GM19463 (cell line): ENCODE data around the gene EID1.
A peak's percentile ranks its signal among the peaks of the same experiment; 100 is the strongest.
"Not testable (repeated sequence)": the region's sequence is repeated elsewhere in the genome, so short reads cannot be mapped to it uniquely, and the experiment has no call there.

ENCODE experiments used
- ATAC-seq: cut with Tn5 transposase; IDR thresholded peaks from one replicate; pipeline ENCODE4 v1.9.1; 2021; ENCODE audit warnings: mild to moderate bottlenecking, moderate library complexity; ENCODE audit not compliant: unreplicated experiment

EID1 gene, protein sequence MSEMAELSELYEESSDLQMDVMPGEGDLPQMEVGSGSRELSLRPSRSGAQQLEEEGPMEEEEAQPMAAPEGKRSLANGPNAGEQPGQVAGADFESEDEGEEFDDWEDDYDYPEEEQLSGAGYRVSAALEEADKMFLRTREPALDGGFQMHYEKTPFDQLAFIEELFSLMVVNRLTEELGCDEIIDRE

DNA sequence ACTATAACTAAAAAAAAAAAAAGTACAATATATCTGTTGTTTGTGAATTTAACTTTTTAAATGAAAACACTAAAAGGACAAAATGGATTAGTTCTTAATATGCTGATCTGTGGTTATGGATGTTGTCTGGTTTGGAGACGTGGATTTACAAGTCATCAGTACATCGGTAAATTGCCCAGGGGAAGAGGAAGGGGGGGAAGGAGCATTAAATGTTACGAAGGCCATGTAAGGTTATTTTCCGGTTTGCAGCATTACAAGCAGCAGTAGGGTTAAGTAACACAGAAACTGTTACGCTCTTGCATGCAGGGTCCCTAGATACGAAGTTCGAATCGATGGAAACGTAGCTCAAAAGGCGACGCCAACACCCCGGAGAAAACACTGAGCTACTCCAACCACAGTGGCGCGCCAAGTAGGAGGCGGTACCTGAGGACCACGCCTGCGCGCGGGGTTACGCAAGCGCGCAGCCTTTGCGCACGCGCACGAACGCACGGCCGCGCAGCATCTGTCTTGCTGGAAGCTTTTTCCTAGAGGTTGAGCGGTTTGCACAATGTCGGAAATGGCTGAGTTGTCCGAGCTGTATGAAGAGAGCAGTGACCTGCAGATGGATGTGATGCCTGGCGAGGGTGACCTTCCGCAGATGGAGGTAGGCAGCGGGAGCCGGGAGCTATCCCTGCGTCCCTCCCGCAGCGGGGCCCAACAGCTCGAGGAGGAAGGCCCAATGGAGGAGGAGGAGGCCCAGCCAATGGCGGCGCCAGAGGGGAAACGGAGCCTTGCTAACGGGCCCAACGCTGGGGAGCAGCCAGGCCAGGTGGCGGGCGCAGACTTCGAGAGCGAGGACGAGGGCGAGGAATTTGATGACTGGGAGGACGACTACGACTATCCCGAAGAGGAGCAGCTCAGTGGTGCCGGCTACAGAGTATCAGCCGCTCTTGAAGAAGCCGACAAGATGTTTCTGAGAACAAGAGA lies at the start of gene EID1:
Gene EID1, plus strand, starts transcription at position 505 of the 966 bp plus-strand sequence. Its CDS starts 43 bp downstream, at position 548.
- ATAC-seq: peak; percentile 97

DNA sequence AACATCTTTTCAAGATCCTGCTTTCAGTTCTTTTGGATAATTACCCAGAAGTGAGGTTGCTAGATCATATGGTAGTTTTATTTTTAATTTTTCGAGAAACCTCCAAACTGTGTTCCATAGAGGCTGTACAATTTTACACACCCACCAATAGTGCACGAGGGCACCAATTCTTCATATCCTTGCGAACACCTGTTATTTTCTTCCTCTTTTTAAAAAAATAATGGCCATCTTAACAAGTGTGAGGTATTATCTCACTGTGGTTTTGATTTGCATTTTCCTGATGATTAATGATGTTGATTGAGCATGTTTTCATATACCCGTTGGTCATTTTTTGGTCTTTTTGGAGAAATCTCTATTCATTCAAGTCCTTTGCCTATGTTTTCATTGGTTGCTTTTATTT lies 49.5 kb upstream of the EID1 start:
- no peak for ATAC-seq

DNA sequence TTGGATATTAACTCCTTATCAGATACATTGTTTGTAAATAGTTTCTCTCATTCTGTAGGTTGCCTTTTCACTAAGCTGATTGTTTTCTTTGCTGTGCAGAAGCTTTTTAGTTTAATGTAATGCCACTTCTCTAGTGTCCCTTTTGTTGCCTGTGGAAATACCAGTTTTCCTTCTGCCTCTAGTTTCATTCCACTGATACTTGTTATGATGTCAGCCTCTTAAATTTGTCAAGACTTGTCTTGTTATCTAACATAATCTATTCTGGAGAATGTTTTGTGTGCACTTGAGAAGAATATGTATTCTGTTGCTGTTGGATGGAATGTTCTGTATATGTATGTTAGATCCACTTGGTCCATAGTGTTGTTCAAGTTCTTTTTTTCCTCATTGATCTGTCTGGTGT lies 49.0 kb upstream of the EID1 start:
- ATAC-seq: no peak

DNA sequence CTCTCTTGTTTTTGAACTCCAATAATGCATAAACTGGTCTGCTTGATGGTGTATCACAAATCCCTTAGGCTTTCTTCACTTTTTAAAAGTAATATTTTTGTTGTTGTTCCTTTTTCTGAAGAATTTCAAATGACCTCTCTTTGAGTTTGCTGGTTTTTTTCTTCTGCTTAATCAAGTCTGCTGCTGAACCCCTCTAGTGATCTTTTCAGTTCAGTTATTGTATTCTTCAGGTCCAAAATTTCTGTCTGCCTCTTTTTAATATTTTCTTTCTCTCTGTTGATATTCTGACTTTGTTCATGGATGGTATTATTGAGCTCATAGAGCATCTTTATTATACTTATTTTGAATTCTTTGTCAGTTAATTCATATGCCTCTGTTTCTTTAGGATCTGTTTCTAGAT lies 45.3 kb upstream of the EID1 start:
- no peak for ATAC-seq

DNA sequence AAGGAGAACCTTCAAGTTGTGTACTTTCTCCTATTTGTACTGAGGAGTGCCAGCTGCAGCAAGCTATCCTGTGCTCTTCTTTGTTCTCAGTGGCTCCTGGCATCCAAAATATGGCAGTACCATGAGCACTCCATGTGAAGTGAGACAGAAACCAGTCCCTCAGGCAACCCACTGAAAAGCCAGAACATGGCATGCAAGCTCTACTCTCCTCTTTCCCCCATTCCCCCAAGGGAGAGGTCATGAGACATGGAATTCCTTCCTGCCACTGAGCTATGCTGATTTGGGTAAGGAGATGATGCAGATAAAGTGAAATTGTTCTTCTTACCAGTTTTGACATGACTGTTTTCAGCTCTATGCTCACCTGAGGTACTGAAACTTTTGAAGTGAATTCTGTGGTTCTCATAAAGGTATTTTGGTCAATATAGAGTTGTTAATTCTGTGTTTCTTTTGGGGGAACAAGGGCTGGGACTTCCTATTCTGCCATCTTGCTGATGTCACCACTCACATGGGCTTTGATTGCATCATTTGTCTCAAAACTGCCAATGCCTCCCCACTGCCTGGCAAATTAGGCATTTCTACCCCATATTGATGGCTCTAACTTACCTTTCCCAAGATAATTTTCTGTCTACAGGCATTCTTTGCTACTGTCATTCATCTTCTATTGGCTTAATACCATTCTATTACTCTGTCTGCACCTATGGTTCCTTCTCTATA lies 44.3 kb upstream of the EID1 start:
- ATAC-seq: no peak

DNA sequence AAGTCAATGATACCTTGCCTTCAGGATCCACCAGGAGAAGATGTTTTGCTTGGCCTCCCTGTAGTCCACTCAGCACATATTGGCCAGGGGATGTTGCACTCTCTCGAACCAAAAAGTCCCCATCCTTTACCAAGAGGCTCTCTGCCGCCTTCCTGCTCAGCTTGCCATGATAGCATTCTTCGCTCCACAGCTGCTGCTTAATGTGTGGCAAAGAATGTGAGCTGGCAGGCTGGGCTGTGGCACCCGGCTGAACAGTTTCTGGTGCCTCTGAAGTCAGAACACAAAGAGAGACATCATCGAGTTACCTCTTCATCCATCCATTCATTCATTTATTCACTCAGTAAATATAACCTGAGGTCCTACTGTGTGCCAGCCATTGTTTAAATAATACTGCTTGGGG lies 43.2 kb upstream of the EID1 start:
- no peak for ATAC-seq

DNA sequence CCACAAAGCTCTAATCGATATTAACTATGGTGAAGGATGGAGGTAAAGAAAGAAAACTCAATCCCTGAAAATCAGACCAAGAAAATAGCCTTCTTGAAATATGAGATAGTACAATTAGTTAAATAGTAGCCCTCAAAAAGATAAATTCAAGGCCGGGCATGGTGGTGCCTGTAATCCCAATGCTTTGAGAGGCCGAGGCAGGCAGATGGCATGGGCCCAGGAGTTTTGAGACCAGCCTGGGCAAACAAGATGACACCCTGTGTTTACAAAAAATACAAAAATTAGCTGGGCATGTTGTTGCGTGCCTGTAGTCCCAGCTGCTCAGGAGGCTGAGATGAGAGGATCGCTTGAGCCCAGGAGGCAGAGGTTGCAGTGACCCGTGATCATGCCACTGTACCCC lies 35.4 kb upstream of the EID1 start:
- ATAC-seq: no peak

DNA sequence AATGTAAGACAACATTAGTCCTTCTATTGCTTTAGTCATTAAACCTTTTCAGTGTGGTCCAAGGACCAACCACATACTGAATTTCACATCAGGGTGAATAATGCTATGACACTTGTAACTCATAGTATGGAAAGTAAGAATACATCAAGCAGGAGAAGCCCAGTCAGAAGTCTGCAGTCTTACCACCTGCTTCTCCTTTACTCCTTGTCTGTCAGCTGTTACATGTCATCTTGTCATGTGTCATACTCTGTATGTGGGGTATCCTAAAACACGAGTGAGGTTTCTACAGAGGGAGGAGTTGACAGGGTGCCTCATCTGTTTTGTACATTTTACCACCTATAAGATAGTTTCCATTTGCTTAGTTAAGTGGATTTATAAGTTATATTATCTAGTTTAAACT lies 32.8 kb upstream of the EID1 start:
- ATAC-seq: no peak

DNA sequence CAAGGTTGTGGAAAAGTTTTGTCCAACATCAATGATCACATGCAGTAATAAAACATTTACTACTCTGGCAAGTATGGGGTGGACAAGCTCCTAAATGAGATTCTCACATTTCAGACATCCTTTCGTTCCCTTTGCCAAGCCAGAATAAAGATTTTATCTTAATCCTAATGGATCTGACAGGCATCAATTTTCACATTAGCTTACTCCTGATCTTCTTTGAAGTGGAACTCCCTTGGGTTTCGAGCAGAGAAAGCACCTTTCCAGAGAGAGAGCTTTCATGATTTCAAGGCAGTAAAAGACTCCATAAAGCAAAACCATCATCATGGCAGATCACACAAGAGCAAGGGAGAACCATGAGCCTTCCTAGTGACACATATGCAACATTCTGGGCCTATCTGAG lies 27.3 kb upstream of the EID1 start:
- ATAC-seq: no peak

DNA sequence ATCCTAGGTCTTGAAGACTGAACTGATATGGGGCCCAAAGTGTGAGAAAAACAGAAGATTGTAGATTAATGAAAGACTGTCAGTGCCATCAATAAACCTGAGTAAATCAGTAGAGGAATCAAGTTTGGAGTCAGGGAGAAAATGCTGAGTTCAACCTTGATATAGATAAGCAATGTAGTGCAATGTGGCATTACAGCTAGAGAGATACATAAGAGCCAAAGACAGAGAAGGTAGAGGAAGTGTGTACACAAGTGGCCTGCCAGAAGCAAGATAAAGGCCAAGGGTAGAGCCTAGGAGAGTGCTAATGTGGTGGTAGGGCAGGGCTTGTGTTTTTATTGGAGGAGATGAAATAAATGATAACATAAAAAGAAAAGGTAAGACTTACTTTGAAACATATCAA lies 26.0 kb upstream of the EID1 start:
- no peak for ATAC-seq

DNA sequence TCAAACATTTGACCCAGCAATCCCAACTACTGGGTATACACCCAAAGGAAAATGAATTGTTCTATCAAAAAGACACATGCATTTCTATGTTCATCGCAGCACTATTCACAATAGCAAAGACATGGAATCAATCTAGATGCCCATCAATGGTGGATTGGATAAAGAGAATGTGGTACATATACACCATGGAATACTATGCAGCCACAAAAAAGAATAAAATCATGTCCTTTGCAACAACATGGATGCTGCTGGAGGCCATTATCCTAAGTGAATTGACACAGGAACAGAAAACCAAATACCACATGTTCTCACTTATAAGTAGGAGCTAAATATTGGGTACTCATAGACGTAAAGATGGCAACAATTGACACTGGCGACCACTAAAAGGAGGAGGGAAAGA lies 23.5 kb upstream of the EID1 start:
- not testable (repeated sequence) for ATAC-seq

DNA sequence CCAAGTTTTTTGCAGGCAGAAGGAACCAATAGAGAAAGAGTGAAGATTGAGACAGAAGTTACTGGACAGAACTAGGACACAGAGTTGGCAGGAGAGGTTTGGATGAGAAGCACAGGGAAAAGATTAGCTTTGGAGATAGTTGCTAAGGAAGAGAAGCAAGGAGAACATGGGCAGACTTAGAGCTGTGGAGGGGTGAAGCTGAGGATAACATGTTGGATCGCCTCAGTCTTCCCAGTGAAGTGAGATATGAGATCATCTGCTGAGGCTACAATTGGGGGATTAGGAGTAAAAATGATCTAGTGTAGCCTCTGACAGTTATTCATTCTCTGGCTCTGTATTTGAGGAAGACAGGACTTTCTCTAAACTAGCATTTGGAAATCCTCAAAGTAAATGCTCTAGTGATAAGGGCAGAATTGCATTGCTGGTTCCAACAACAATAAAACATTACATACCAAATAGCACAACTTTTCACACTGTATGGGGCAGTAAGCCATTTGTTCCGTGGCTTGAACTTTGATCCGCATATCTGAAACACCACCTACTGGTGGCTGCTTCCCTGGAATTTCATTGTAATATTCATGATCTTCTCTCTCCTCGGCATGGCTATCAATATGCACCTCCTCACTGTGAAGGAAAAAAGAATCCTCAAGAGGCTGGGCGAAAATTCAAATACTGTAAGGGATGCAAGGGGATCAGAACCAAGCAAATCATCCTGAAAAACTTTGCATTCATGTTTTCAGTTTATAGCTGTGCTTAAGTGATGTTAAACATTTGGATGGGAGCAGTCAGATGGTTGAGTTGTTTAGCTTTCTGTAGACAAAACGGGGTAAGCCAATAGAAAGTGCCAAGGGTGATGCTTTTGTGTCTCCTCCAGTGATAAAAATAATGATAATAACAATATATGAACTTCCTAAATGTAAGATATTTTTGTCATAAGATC lies 22.2 kb upstream of the EID1 start:
- ATAC-seq: no peak

DNA sequence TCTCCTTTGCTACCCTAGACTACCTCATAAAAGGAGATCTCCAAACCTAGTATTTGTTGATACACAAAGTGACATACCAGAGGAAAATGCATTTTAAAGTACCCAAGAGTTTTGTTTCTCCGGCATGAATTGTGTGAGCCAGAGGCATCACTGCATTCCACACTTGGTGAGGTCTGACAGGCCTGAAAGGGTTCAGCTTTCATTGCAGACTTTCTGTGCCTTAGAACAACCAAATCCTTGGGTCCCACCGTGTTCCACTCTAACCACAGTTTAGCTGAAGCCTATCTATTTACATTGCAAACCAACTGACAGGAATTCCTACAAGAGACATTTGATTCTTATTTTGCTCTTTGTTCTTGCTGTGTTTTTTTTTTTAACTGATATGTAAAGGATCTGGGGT lies 21.0 kb upstream of the EID1 start:
- no peak for ATAC-seq

DNA sequence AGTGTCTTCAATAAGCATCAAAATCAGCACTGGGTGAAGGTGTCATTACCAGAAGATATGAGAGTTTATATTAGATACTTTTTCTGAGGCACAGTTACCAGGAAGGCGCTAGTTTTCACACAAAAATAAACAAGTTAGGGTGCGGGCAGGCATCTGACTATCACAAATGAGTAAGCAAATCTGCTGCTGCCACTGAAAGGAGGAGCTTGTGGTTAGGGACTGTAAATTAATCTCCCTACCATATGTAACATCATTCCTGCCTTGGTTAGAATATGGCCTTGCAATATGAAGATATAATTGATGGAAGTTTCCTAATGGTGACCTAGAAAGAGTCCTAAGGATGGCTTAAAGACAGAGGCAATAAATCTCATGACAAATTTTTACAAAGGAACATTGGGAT lies 19.5 kb upstream of the EID1 start:
- peak; percentile 46 for ATAC-seq

DNA sequence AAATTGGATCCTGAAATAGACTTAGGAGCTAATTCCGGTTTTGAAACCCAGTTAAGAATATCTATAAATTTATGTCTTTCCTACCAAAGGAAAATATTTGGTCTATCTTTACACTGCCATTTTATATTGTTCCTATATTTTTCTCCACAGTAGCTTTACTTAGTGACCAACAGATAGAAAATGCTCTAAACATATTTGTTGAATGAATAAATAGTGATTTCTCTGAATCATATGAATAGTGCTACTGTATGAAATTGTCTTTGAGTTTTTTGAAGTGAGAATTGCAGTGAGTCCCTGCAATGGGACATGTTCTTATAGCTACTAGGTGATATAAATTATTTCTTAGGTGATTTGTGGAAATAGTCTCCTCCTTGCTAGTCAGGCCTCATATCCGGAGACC lies 18.5 kb upstream of the EID1 start:
- no peak for ATAC-seq

DNA sequence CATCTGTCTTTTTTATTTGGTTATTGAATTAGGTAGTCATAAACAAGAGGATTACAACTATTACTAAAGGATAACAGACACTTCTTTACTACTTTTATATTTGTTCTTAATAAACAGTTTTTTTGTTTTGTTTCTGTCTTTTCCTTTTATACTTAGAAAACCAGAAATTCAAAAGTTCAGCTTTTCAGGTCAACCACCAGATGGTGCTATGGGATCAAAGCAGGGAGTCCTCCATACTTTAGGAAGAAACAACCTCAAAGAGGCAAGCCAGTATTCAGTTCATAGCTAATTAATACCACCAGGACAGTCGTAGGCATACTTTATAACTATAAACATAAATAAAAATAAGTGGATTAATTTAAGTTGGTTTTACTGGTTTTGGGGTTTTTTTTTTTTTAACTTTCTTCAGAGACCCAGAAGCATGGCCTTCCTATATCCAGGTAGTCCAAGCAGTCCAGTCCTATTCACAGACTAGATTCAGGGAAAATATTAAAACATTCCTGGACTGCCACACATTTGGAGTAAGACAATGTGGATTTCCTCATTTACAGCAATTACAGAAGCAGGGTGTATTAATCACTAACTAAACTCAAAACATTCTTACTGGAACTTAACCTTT lies 16.0 kb upstream of the EID1 start:
- ATAC-seq: no peak

DNA sequence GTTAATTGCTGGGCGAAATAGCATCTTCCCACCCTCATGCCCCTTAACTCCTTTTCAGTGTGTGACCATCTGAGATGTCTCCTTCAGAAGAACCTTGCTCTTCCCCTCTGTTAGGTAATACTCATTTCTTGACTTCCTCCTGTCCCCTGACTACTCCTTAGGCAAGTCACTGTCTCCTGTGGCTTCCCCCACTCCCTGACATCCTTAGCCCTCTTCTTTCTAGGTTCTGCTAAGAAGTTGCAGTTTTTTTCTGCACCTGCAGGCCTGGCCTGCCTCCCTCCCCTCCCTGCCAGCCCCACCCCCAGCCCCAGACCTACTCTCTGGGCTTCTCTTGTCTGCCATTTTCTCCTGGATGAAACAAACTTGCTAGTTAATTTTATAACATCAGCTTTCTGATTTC lies 15.2 kb upstream of the EID1 start:
- no peak for ATAC-seq

DNA sequence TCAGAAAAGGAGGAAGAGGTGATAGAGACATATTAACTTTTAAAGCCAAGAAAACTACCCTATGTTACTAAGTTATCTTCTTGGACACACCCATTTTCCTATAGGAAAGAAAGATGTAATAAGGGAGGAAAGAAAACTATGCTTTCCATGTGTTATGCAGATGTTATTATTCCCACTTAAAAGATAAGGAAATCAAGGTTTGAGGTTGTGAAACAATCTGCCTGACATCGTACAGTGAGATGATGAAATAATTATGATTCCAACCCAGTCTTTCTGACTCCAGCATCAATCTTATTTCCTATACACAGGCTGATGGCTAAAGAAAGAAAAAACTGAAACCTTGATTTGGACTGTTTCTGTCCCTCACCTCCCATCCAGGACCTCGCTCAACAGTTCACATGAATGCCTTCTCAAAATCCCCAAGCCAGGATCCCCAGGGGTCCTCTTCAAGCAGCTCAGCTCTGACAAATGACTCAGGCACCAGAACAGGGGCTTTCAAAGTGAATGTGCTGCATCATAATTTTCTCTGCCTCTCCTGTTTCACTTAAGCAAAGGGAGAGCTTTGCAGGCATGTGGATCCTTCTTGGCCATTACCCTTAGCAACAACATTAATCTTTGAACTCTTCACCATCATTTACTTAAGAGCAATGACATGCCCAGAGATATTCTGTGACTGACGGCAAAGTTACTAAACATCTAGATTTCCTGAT lies 12.4 kb upstream of the EID1 start:
- peak; percentile 45 for ATAC-seq

DNA sequence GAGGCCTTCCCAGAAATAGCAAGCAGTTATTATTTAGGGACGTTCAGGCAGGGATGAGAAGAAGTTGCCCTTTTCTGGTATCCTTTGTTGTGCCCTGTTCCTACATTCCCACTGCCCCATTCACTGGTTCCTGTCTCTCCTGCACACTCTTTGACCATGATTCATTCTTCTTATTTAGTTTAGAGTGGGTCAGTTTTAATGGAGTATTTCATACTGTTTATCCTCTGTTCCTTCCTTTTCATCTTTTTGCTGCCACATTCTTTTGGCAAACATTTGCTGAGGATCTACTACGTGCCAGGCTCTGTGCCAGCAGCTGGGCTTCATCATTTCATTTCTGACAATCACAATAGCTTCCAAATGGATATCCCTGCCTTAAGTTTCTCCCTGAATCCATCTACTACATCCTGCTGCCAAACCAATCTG lies 11.8 kb upstream of the EID1 start:
- ATAC-seq: no peak

DNA sequence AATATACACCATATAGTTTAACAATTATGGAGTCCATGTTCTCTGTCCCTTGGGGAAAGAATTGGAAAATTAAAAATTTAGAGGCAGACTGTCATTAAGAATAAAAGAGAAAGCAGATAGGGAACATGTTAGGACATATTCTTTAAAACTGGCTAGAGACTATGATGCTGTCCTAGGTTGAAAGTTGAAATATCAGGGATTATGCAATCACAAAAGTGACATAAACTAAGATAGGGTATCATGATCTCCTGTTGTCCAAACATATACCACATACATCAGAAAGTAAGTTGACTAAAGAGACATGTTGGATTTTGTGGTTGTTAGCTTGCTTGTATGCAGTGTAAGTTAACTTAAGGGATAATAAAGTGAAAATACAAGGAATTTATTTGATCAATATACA lies 9.9 kb upstream of the EID1 start:
- no peak for ATAC-seq
